ENCODE results near the gene VPS8. TPM values are rescaled to one million over a fixed set of nuclear protein-coding genes. Genes with fewer than 3 reads are reported as not detected.

VPS8 gene
- total RNA-seq, 2 donors from 2014 or later, result 49.7 to 70.0 TPM

DNA sequence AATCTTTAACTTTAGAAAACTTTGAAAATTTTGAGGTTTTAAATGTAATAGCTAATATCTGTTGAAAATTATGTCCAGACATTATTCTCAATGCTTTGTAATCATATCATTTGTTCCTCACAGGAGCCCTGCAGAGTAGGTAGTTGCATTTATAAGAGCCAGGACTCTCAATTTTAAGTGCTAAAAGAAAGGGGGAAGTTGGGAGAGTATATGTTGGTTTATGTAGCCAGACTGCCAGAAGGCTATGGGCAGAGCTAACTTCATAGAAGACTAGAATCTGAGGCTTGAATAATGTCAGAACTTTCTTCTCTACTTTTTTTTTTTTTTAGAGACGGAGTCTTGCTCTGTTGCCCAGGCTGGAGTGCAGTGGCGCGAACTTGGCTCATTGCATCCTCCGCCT, 9.1 kb downstream of the VPS8 start:
- 80 to 90% methylated on average over 4 of the region's 4 CpGs for WGBS, 2 experiments (ENCODE audit: insufficient coverage in 1 of 2, insufficient read length in 1 of 2)
- no peaks in the 10 kb centered on the region for H3K27me3 ChIP-seq (ENCODE audit: control insufficient read depth, insufficient read depth, low read length, poor library complexity, severe bottlenecking)
- Mint-ChIP-seq H3K36me3 (ENCODE audit: low read depth) (peaks cover 15% of the 10 kb centered on the region), H3K4me1 (no peaks in the 10 kb centered on the region), H3K9me3 (no peaks in the 10 kb centered on the region), H3K4me3 (no peak overlapping the region), H3K27ac (no peak overlapping the region), H3K27me3 (ENCODE audit: insufficient read depth) (no peaks in the 10 kb centered on the region)
- peaks cover 7% of the 10 kb centered on the region for H3K36me3 ChIP-seq (ENCODE audit: control insufficient read depth, insufficient read depth, low read length)
- H3K9ac ChIP-seq (ENCODE audit: extremely low read depth, low read length, poor library complexity, severe bottlenecking), result no peak overlapping the region
- H3K27ac ChIP-seq (ENCODE audit: low read depth, low read length), result no peak overlapping the region
- TF ChIP-seq, protein P1, sequence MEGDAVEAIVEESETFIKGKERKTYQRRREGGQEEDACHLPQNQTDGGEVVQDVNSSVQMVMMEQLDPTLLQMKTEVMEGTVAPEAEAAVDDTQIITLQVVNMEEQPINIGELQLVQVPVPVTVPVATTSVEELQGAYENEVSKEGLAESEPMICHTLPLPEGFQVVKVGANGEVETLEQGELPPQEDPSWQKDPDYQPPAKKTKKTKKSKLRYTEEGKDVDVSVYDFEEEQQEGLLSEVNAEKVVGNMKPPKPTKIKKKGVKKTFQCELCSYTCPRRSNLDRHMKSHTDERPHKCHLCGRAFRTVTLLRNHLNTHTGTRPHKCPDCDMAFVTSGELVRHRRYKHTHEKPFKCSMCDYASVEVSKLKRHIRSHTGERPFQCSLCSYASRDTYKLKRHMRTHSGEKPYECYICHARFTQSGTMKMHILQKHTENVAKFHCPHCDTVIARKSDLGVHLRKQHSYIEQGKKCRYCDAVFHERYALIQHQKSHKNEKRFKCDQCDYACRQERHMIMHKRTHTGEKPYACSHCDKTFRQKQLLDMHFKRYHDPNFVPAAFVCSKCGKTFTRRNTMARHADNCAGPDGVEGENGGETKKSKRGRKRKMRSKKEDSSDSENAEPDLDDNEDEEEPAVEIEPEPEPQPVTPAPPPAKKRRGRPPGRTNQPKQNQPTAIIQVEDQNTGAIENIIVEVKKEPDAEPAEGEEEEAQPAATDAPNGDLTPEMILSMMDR (conservative IDR thresholded peaks at IDR 0.05), result no peak
- H3K4me1 ChIP-seq (ENCODE audit: control insufficient read depth, insufficient read depth, low read length), result no peaks in the 10 kb centered on the region
- no peak overlapping the region for H3K4me3 ChIP-seq (ENCODE audit: low read length)
- no peak for DNase-seq
- no peaks in the 10 kb centered on the region for H3K9me3 ChIP-seq (ENCODE audit: control insufficient read depth, low read length)

DNA sequence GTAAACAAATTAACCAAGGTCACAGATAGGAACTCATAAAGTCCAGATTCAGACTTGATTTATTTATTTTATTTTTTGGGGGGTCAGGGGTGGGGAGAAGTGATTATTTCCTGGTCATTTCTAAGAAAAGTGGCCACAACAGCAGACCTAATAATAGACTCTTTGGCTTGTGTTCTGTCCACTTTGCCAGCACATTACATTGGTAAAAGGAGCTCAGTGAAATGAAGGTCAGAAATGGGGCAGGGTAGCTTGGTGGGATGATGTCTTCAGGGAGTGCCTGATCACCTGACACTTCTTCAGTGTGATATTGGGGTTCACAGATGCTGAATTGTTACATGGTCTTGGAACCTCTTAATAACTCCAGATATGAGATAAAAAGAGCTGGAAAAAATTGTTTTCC, 10.1 kb downstream of the VPS8 start:
- Mint-ChIP-seq H3K4me3 (no peak overlapping the region), H3K4me1 (no peaks in the 10 kb centered on the region), H3K27ac (no peak overlapping the region), H3K27me3 (ENCODE audit: insufficient read depth) (no peaks in the 10 kb centered on the region), H3K9me3 (no peaks in the 10 kb centered on the region), H3K36me3 (ENCODE audit: low read depth) (peaks cover 15% of the 10 kb centered on the region)
- no peaks in the 10 kb centered on the region for H3K9me3 ChIP-seq (ENCODE audit: control insufficient read depth, low read length)
- no peak overlapping the region for H3K27ac ChIP-seq (ENCODE audit: low read depth, low read length)
- no peak overlapping the region for H3K9ac ChIP-seq (ENCODE audit: extremely low read depth, low read length, poor library complexity, severe bottlenecking)
- no peak for DNase-seq
- no peaks in the 10 kb centered on the region for H3K4me1 ChIP-seq (ENCODE audit: control insufficient read depth, insufficient read depth, low read length)
- H3K36me3 ChIP-seq (ENCODE audit: control insufficient read depth, insufficient read depth, low read length), result no peaks in the 10 kb centered on the region
- H3K4me3 ChIP-seq (ENCODE audit: low read length), result no peak overlapping the region
- no peaks in the 10 kb centered on the region for H3K27me3 ChIP-seq (ENCODE audit: control insufficient read depth, insufficient read depth, low read length, poor library complexity, severe bottlenecking)
- TF ChIP-seq, protein P1 (conservative IDR thresholded peaks at IDR 0.05), result no peak

DNA sequence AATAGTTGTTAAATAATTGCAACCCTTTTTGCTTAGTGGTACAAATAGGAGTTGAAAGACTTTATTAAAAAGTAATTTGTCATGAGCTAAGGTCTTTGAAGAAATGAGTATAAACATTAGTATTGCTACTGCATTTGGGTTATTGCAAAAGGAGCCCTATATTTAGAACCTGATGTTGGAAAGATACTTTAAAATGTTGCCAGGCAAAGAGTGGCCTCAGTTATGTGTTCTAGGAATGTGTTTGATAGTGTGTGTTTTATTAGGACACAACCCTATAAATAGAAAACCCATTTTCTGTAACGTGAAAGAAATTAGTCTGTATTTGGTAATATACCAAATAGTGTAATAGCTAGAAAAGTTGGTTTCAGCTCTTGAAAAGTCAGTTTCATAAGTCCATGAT, 10.7 kb downstream of the VPS8 start:
- no peaks in the 10 kb centered on the region for H3K9me3 ChIP-seq (ENCODE audit: control insufficient read depth, low read length)
- H3K27me3 ChIP-seq (ENCODE audit: control insufficient read depth, insufficient read depth, low read length, poor library complexity, severe bottlenecking), result no peaks in the 10 kb centered on the region
- TF ChIP-seq, protein P1 (conservative IDR thresholded peaks at IDR 0.05), result no peak
- H3K9ac ChIP-seq (ENCODE audit: extremely low read depth, low read length, poor library complexity, severe bottlenecking), result no peak overlapping the region
- H3K27ac ChIP-seq (ENCODE audit: low read depth, low read length), result no peak overlapping the region
- no peak overlapping the region for H3K4me3 ChIP-seq (ENCODE audit: low read length)
- Mint-ChIP-seq H3K36me3 (ENCODE audit: low read depth) (peaks cover 16% of the 10 kb centered on the region), H3K27ac (no peak overlapping the region), H3K9me3 (no peaks in the 10 kb centered on the region), H3K4me3 (no peak overlapping the region), H3K4me1 (no peaks in the 10 kb centered on the region), H3K27me3 (ENCODE audit: insufficient read depth) (no peaks in the 10 kb centered on the region)
- no peak for DNase-seq
- H3K36me3 ChIP-seq (ENCODE audit: control insufficient read depth, insufficient read depth, low read length), result no peaks in the 10 kb centered on the region
- 100% methylated on average over 1 of the region's 1 CpG; no CpG with 5 or more reads in 1 of the 2 experiments for WGBS, 2 experiments (ENCODE audit: insufficient coverage in 1 of 2, insufficient read length in 1 of 2)
- H3K4me1 ChIP-seq (ENCODE audit: control insufficient read depth, insufficient read depth, low read length), result no peaks in the 10 kb centered on the region
